ENCODE measurements around the gene OASL. TPM values are rescaled to one million over a fixed set of nuclear protein-coding genes. Genes with fewer than 3 reads are reported as not detected.

OASL gene
- total and polyA plus RNA-seq, 4 donors = 0.60 to 11.1 (median 9.2) TPM

DNA sequence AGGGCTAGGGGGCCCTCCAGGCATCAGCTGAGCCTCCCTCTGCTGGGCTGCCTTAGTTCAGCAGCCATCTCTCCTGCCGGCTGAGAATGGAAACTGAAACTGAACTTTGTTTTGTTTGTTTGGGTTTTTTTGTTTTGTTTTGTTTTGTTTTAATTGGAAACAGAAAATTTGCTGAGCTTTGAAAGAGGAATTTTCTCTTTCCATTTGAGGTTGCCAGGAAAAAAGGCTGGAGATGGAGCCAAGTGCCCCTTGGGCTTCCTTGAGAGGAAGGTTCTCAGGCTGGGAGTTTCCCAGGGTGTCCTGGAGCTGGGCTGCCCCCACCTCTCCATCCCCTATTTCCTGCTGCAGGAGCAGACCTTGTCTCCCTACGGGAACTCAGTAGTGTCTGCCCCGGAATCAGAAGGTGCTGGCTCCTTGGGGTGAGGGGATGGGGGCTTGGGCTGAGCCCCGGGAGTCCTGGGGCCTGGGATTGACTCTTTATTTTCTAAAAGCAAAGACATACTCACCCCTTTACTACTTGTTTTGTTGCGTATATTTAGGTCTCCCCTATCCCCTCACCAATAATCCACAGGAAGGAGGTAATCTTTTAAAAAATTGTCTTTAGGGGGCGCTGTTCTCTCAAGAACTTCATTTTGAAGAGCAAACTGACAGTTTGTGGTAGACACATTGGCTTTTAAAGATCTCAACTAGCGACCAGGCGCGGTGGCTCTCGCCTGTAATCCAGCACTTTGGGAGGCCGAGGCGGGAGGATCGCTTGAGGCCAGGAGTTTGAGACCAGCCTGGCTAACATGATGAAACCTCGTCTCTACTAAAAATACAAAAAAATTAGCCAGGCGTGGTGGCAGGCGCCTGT, 21.3 kb upstream of the OASL start:
- H3K9ac ChIP-seq (ENCODE audit: insufficient read depth in 1 of 2, low read length in 2 of 2) = peak overlapping the region; percentile 5 to 75
- H3K27ac ChIP-seq (ENCODE audit: low read depth in 1 of 2, low read length in 1 of 2) = peak overlapping the region; percentile 37 to 72
- no peaks in the 10 kb centered on the region for H3K36me3 ChIP-seq (ENCODE audit: control insufficient read depth in 4 of 4, insufficient read depth in 4 of 4, low read length in 4 of 4)
- H3K27me3 ChIP-seq (ENCODE audit: control insufficient read depth in 3 of 3, insufficient read depth in 3 of 3, low read length in 2 of 3) = no peaks in the 10 kb centered on the region
- no peak overlapping the region for H3K4me3 ChIP-seq
- ATAC-seq (ENCODE audit: insufficient read depth, low FRiP score) = no peak
- WGBS, 2 donors = 44% methylated on average over 16 of the region's 16 CpGs
- no peaks in the 10 kb centered on the region for H3K9me3 ChIP-seq (ENCODE audit: control insufficient read depth in 4 of 4, insufficient read depth in 3 of 4, low read length in 3 of 4)
- DNase-seq = peak; percentile 33 to 69 (median 68)
- H3K4me1 ChIP-seq (ENCODE audit: control insufficient read depth in 5 of 5, insufficient read depth in 5 of 5, low read length in 5 of 5) = peaks cover 0 to 1% (median 0%) of the 10 kb centered on the region in 5 donors
- TF ChIP-seq CTCF (IDR thresholded peaks at IDR 0.05; ENCODE audit: control extremely low read depth, extremely low read depth) = peak; percentile 25

GRCh38 chr12:121059031-121059898, 20.2 kb upstream of the OASL start:
- H3K4me3 ChIP-seq = no peak overlapping the region
- no peak for TF ChIP-seq CTCF (IDR thresholded peaks at IDR 0.05; ENCODE audit: control extremely low read depth, extremely low read depth)
- H3K36me3 ChIP-seq (ENCODE audit: control insufficient read depth in 4 of 4, insufficient read depth in 4 of 4, low read length in 4 of 4) = no peaks in the 10 kb centered on the region
- H3K9ac ChIP-seq (ENCODE audit: insufficient read depth in 1 of 2, low read length in 2 of 2) = no peak overlapping the region
- peak in 1 of 3 donors; percentile 1 for DNase-seq
- WGBS, 2 donors = 86 to 89% methylated on average over 10 of the region's 10 CpGs
- no peak for ATAC-seq (ENCODE audit: insufficient read depth, low FRiP score)
- peaks cover 0 to 1% (median 0%) of the 10 kb centered on the region in 5 donors for H3K4me1 ChIP-seq (ENCODE audit: control insufficient read depth in 5 of 5, insufficient read depth in 5 of 5, low read length in 5 of 5)
- no peaks in the 10 kb centered on the region for H3K9me3 ChIP-seq (ENCODE audit: control insufficient read depth in 4 of 4, insufficient read depth in 3 of 4, low read length in 3 of 4)
- H3K27me3 ChIP-seq (ENCODE audit: control insufficient read depth in 3 of 3, insufficient read depth in 3 of 3, low read length in 2 of 3) = no peaks in the 10 kb centered on the region
- no peak overlapping the region for H3K27ac ChIP-seq (ENCODE audit: low read depth in 1 of 2, low read length in 1 of 2)

- no peak for DNase-seq
- Histone ChIP-seq H3K27ac (ENCODE audit: low read depth in 1 of 2, low read length in 1 of 2) (no peak overlapping the region), H3K9me3 (ENCODE audit: control insufficient read depth in 4 of 4, insufficient read depth in 3 of 4, low read length in 3 of 4) (no peaks in the 10 kb centered on the region), H3K4me1 (ENCODE audit: control insufficient read depth in 5 of 5, insufficient read depth in 5 of 5, low read length in 5 of 5) (peaks cover 0 to 1% (median 0%) of the 10 kb centered on the region in 5 donors), H3K27me3 (ENCODE audit: control insufficient read depth in 3 of 3, insufficient read depth in 3 of 3, low read length in 2 of 3) (no peaks in the 10 kb centered on the region), H3K36me3 (ENCODE audit: control insufficient read depth in 4 of 4, insufficient read depth in 4 of 4, low read length in 4 of 4) (no peaks in the 10 kb centered on the region), H3K9ac (ENCODE audit: insufficient read depth in 1 of 2, low read length in 2 of 2) (no peak overlapping the region), H3K4me3 (no peak overlapping the region)
- 73 to 86% methylated on average over 9 of the region's 9 CpGs for WGBS, 2 donors
- no peak for ATAC-seq (ENCODE audit: insufficient read depth, low FRiP score)
- TF ChIP-seq CTCF (IDR thresholded peaks at IDR 0.05; ENCODE audit: control extremely low read depth, extremely low read depth) = no peak
Observed at GRCh38 chr12:121057794-121058193, 18.7 kb upstream of the OASL start.
